HCT116 (cell line): ENCODE measurements around the gene CTNND2. TPM values are rescaled to one million over a fixed set of nuclear protein-coding genes. Genes with fewer than 3 reads are reported as not detected.

Source experiments
- ATAC-seq: fragments of 200-7000 bp; cut with Tn5 transposase; 2 replicates; pipeline ENCODE4 v1.9.1; 2020; ENCODE audit warnings: mild to moderate bottlenecking, moderate library complexity
- Bru-seq: library from RNA; stranded (reverse); fragments of 400-500 nt; gene quantifications from one replicate; lab custom pipeline; 2021; lab: Mats Ljungman, UMichigan
- BruChase-seq, 2 experiments: library from RNA; stranded (reverse); fragments of 400-500 nt; gene quantifications; one replicate each; lab custom pipeline; 2021; lab: Mats Ljungman, UMichigan
- BruUV-seq: library from RNA; stranded (reverse); fragments of 400-500 nt; replicated peaks from 2 replicates; lab custom pipeline; 2021; lab: Mats Ljungman, UMichigan
- CTCF ChIA-PET: fragments of 300-600 bp; sonication (Branson Sonifier 250); formaldehyde crosslinking; loops from one replicate; lab custom pipeline; 2021; ENCODE audit warnings: antibody characterized with exemption; lab: Charles Lee
- POLR2A ChIA-PET: fragments of 300-600, 350-600 bp; sonication (Branson Sonifier 250); formaldehyde crosslinking; loops from one replicate; lab custom pipeline; 2021; ENCODE audit warnings: antibody characterized with exemption; lab: Charles Lee
- RAD21 ChIA-PET, 2 experiments: fragments of 300-600 bp; sonication (Branson Sonifier 250); formaldehyde crosslinking; loops; one replicate each; lab custom pipeline; 2023; ENCODE audit warnings: low total read pairs in 2 of 2; ENCODE audit not compliant: uncharacterized antibody in 2 of 2, unreplicated experiment in 2 of 2, low non-redundant PET in 1 of 2; lab: Charles Lee
- DNase-seq: peaks from one replicate; pipeline ENCODE4 v3.0.0-alpha.2; 2010; ENCODE audit warnings: low read depth, low spot score
- H2AFZ ChIP-seq: fragments of 200-600 bp; shearing (Covaris generic), sonication (generic); 2 replicates; pipeline ENCODE4 v1.6.1; 2017; ENCODE audit warnings: low read depth, mixed run types, mixed read lengths, antibody characterized with exemption, low read length; ENCODE audit not compliant: poor library complexity, severe bottlenecking
- H3K27ac ChIP-seq: 2 replicates; pipeline ENCODE4 v1.5.1; 2012; ENCODE audit warnings: low read depth, low read length
- H3K27me3 ChIP-seq: fragments of 200-600 bp; sonication (generic); 2 replicates; pipeline ENCODE4 v1.6.1; 2016; ENCODE audit warnings: mixed run types, low read length, mixed read lengths; ENCODE audit not compliant: insufficient read depth
- H3K36me3 ChIP-seq, 2 experiments: fragments of 200-500 bp in 1 of 2; fragments of 200-600 bp in 1 of 2; sonication (Bioruptor generic) in 1 of 2; sonication (generic) in 1 of 2; 2 replicates each; pipeline versions ENCODE4 v1.5.1 to v1.6.1; 2014 to 2016; ENCODE audit warnings: low read length in 2 of 2, inconsistent platforms in 1 of 2, mixed read lengths in 1 of 2, mixed run types in 1 of 2; ENCODE audit not compliant: insufficient read depth in 2 of 2, control insufficient read depth in 1 of 2
- H3K4me1 ChIP-seq, 2 experiments: fragments of 200-600 bp in 1 of 2; sonication (generic) in 1 of 2; 2 replicates each; pipeline versions ENCODE4 v1.5.1 to v1.6.1; 2012 to 2017; ENCODE audit warnings: low read length in 2 of 2, inconsistent platforms in 1 of 2, mild to moderate bottlenecking in 1 of 2, mixed read lengths in 1 of 2, mixed run types in 1 of 2, moderate library complexity in 1 of 2; ENCODE audit not compliant: insufficient read depth in 2 of 2, control insufficient read depth in 1 of 2
- H3K4me2 ChIP-seq: fragments of 200-600 bp; sonication (generic); 2 replicates; pipeline ENCODE4 v1.6.1; 2017; ENCODE audit warnings: mixed run types, low read length, mixed read lengths
- H3K4me3 ChIP-seq, 2 experiments: fragments of 200-600 bp in 1 of 2; sonication (generic) in 1 of 2; replicated peaks in 1 of 2; 2 replicates each; pipeline ENCODE4 v1.5.1; 2011 to 2016; ENCODE audit warnings: low read length in 2 of 2, control low read depth in 1 of 2, low read depth in 1 of 2, mild to moderate bottlenecking in 1 of 2, mixed read lengths in 1 of 2, mixed run types in 1 of 2
- H3K79me2 ChIP-seq: fragments of 200-600 bp; sonication (generic); 2 replicates; pipeline ENCODE4 v1.6.1; 2017; ENCODE audit warnings: mild to moderate bottlenecking, mixed run types, low read length, moderate library complexity, mixed read lengths; ENCODE audit not compliant: insufficient read depth
- H3K9ac ChIP-seq: fragments of 200-600 bp; sonication (generic); 2 replicates; pipeline ENCODE4 v1.6.1; 2016; ENCODE audit warnings: low read length, mixed read lengths
- H3K9me2 ChIP-seq: fragments of 200-600 bp; sonication (generic), shearing (Covaris generic); 2 replicates; pipeline ENCODE4 v1.6.1; 2017; ENCODE audit warnings: mixed run types, mild to moderate bottlenecking, moderate library complexity; ENCODE audit not compliant: insufficient read depth
- H3K9me3 ChIP-seq, 2 experiments: fragments of 200-500 bp in 1 of 2; fragments of 200-600 bp in 1 of 2; sonication (Bioruptor generic) in 1 of 2; sonication (generic) in 1 of 2; 2 replicates each; pipeline ENCODE4 v1.6.1; 2014 to 2017; ENCODE audit warnings: low read length in 2 of 2, mixed read lengths in 2 of 2, inconsistent platforms in 1 of 2, low read depth in 1 of 2, mild to moderate bottlenecking in 1 of 2, mixed run types in 1 of 2, moderate library complexity in 1 of 2; ENCODE audit not compliant: control insufficient read depth in 1 of 2, insufficient read depth in 1 of 2
- H4K20me1 ChIP-seq: fragments of 200-600 bp; sonication (generic), shearing (Covaris generic); 2 replicates; pipeline ENCODE4 v1.6.1; 2017; ENCODE audit warnings: mixed run types, mild to moderate bottlenecking, moderate library complexity; ENCODE audit not compliant: insufficient read depth
- CBX3 ChIP-seq: IDR thresholded peaks from 2 replicates; pipeline ENCODE4 v1.6.1; 2012; ENCODE audit warnings: low read depth
- FOSL1 ChIP-seq: IDR thresholded peaks from 2 replicates; pipeline ENCODE4 v1.6.1; 2012; ENCODE audit warnings: low read depth
- RAD21 ChIP-seq: IDR thresholded peaks from 2 replicates; pipeline ENCODE4 v1.6.1; 2012; ENCODE audit warnings: low read depth, mild to moderate bottlenecking
- intact Hi-C: fragments of 100-400 bp; cut with micrococcal nuclease; formaldehyde crosslinking; loops from 2 replicates; pipeline ENCODE4 v1.10.0; 2022
- long read RNA-seq: library from polyadenylated mRNA; unstranded; transcript quantifications from one replicate; pipeline ENCODE4 v2.0.0, GENCODE V29; 2021; ENCODE audit not compliant: unreplicated experiment
- polyA plus RNA-seq: library from polyadenylated mRNA; unstranded; fragments of >200 nt; gene quantifications from 2 replicates; pipeline ENCODE4 v1.2.1, GENCODE V29; 2012; ENCODE audit warnings: missing spikeins
- total RNA-seq: library from RNA; stranded (reverse); gene quantifications from one replicate; pipeline ENCODE4 v1.2.1, GENCODE V29; 2021; ENCODE audit not compliant: unreplicated experiment

The CTNND2 gene, protein sequence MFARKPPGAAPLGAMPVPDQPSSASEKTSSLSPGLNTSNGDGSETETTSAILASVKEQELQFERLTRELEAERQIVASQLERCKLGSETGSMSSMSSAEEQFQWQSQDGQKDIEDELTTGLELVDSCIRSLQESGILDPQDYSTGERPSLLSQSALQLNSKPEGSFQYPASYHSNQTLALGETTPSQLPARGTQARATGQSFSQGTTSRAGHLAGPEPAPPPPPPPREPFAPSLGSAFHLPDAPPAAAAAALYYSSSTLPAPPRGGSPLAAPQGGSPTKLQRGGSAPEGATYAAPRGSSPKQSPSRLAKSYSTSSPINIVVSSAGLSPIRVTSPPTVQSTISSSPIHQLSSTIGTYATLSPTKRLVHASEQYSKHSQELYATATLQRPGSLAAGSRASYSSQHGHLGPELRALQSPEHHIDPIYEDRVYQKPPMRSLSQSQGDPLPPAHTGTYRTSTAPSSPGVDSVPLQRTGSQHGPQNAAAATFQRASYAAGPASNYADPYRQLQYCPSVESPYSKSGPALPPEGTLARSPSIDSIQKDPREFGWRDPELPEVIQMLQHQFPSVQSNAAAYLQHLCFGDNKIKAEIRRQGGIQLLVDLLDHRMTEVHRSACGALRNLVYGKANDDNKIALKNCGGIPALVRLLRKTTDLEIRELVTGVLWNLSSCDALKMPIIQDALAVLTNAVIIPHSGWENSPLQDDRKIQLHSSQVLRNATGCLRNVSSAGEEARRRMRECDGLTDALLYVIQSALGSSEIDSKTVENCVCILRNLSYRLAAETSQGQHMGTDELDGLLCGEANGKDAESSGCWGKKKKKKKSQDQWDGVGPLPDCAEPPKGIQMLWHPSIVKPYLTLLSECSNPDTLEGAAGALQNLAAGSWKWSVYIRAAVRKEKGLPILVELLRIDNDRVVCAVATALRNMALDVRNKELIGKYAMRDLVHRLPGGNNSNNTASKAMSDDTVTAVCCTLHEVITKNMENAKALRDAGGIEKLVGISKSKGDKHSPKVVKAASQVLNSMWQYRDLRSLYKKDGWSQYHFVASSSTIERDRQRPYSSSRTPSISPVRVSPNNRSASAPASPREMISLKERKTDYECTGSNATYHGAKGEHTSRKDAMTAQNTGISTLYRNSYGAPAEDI (N-terminal part only)
- total RNA-seq = not detected
- not detected in 2 replicates for polyA plus RNA-seq
- percentile 0 among the genes with signal in this experiment for Bru-seq, nascent RNA
- BruChase-seq, experiment 1, labeled RNA remaining after a 6-hour chase = percentile 0 among the genes with signal in this experiment
- percentile 0 among the genes with signal in this experiment for BruChase-seq, experiment 2, labeled RNA remaining after a 2-hour chase
- long read RNA-seq = 0 reads

DNA sequence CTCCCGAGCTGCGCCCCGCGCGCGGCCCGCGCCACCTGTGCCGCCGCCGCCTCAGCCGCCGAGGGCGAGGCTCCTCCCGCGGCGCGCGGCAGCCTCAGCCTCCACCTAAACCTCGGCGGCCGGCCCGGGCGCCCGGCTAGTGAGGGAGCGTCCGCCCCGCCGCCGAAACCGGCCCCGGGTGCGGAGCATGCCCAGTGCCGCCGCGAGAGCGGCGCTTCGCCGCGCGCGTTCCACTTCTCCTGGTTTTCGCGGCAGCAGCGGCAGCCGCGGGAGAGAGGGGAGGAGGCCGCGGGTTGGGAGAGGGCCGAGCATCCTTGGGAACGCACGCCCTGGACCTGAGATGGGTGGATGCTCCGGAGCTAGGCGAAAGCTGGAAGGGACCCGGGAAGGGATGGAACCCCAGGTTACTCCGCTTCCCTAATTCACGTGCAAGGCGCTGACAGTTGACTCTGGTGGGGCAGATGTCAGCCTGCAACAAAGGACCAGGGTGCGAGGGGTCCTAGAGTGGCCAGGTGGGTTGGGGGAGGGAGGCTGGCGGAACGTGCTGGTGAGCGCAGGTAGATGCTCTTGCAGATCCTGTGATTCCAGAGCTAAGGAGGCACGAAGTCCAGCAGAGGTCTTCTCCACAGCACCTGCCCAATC lies at the start of gene CTNND2:
TSS of gene CTNND2 (minus strand) at position 182 of the 642 bp plus-strand sequence. CDS start 593 bp downstream, outside the sequence.
- no peak within 1 kb of the TSS for H3K4me2 ChIP-seq
- no peaks in the 10 kb centered on the region for H3K79me2 ChIP-seq
- H3K4me3 ChIP-seq = no peak within 1 kb of the TSS
- DNase-seq (no peak), ATAC-seq (no peak)
- RAD21 ChIA-PET = no interaction called here
- H2AFZ ChIP-seq = no peak within 1 kb of the TSS
- H3K27ac ChIP-seq = no peak within 1 kb of the TSS
- no peaks in the 10 kb centered on the region for H3K4me1 ChIP-seq
- H4K20me1 ChIP-seq = no peaks in the 10 kb centered on the region
- POLR2A ChIA-PET = no interaction called here
- H3K9me3 ChIP-seq = peaks cover 1 to 10% of the 10 kb centered on the region in 2 experiments; a peak in 2 of 4 replicates
- CTCF ChIA-PET = no interaction called here
- H3K9me2 ChIP-seq = no peaks in the 10 kb centered on the region
- H3K9ac ChIP-seq = no peak within 1 kb of the TSS
- TF ChIP-seq CBX3 = no peak
- no peak for TF ChIP-seq FOSL1
- TF ChIP-seq RAD21 = no peak
- intact Hi-C loops = no loop called here
- BruUV-seq = no TSS peak
- H3K27me3 ChIP-seq = no peaks in the 10 kb centered on the region
- H3K36me3 ChIP-seq = no peaks in the 10 kb centered on the region
